HepG2 (cell line): Measurements from ENCODE around the gene FBLN5. TPM values are rescaled to one million over a fixed set of nuclear protein-coding genes. Genes with fewer than 3 reads are reported as not detected.

Experiments used
- ATAC-seq: fragments of 200-7000 bp; cut with Tn5 transposase; 3 replicates; pipeline ENCODE4 v1.9.1; 2020; ENCODE audit warnings: mild to moderate bottlenecking, moderate library complexity
- BruUV-seq: library from RNA; stranded (reverse); fragments of 400-500 nt; replicated peaks from 2 replicates; lab custom pipeline; 2021; lab: Mats Ljungman, UMichigan
- CTCF ChIA-PET: fragments of 300-600 bp; formaldehyde crosslinking; extraction: SDS; loops from one replicate; lab custom pipeline; 2021; ENCODE audit warnings: low total read pairs, inconsistent platforms, low intra/inter-chr PET ratio; lab: Yijun Ruan, JAX
- POLR2A ChIA-PET: fragments of 350-600 bp; sonication (Branson Sonifier 250); formaldehyde crosslinking; loops from one replicate; lab custom pipeline; 2020; ENCODE audit warnings: antibody characterized with exemption, inconsistent platforms; lab: Yijun Ruan, JAX
- DNase-seq: peaks from one replicate; pipeline ENCODE4 v3.0.0-alpha.2; 2015; ENCODE audit warnings: low spot score
- FAIRE-seq: peaks from 3 replicates; lab custom pipeline; 2011; peaks lifted over from hg19 to GRCh38; lab: Jason Lieb, UNC
- H2AFZ ChIP-seq: one replicate; pipeline ENCODE4 v1.6.1; 2011; ENCODE audit warnings: low read length, inconsistent platforms
- H3K27ac ChIP-seq: fragments of 300-600 bp; 3 replicates; pipeline ENCODE4 v1.8.0; 2011; ENCODE audit warnings: mixed run types, mild to moderate bottlenecking, mixed read lengths, low read length, inconsistent platforms; ENCODE audit not compliant: insufficient read depth; ENCODE audit errors: extremely low read length
- H3K27me3 ChIP-seq, 2 experiments: fragments of 200-600 bp in 1 of 2; 2 replicates in 1 of 2; 3 replicates in 1 of 2; pipeline versions ENCODE4 v1.6.0 to v1.8.0; 2011; ENCODE audit warnings: low read length in 2 of 2, mild to moderate bottlenecking in 2 of 2, moderate library complexity in 2 of 2, inconsistent platforms in 1 of 2; ENCODE audit not compliant: insufficient read depth in 2 of 2, control insufficient read depth in 1 of 2
- H3K36me3 ChIP-seq, 2 experiments: fragments of 200-600 bp in 1 of 2; replicated peaks in 1 of 2; 2 replicates in 1 of 2; 3 replicates in 1 of 2; pipeline versions ENCODE4 v1.5.1 to v1.8.0; 2011; ENCODE audit warnings: low read length in 2 of 2, inconsistent platforms in 1 of 2; ENCODE audit not compliant: insufficient read depth in 2 of 2, control insufficient read depth in 1 of 2
- H3K4me1 ChIP-seq: 2 replicates; pipeline ENCODE4 v1.5.1; 2012; ENCODE audit warnings: low read length, inconsistent platforms; ENCODE audit not compliant: insufficient read depth
- H3K4me2 ChIP-seq: 2 replicates; pipeline ENCODE4 v1.6.0; 2011; ENCODE audit warnings: low read depth, low read length, inconsistent platforms
- H3K4me3 ChIP-seq, 3 experiments: fragments of 200-600 bp in 1 of 3; sonication (generic), shearing (Covaris generic) in 1 of 3; replicated peaks in 1 of 3; 2 replicates each; pipeline ENCODE4 v1.5.1; 2011 to 2016; ENCODE audit warnings: low read length in 3 of 3, inconsistent platforms in 2 of 3, low read depth in 2 of 3, mild to moderate bottlenecking in 2 of 3, control low read depth in 1 of 3, mixed read lengths in 1 of 3; ENCODE audit not compliant: insufficient read depth in 1 of 3
- H3K79me2 ChIP-seq: one replicate; pipeline ENCODE4 v1.6.1; 2011; ENCODE audit warnings: low read length, inconsistent platforms; ENCODE audit not compliant: insufficient read depth
- H3K9ac ChIP-seq: 2 replicates; pipeline ENCODE4 v1.6.0; 2011; ENCODE audit warnings: mild to moderate bottlenecking, low read depth, low read length, inconsistent platforms; ENCODE audit not compliant: insufficient read depth
- H3K9me3 ChIP-seq: 2 replicates; pipeline ENCODE4 v1.5.1; 2012; ENCODE audit warnings: mild to moderate bottlenecking, low read length
- H4K20me1 ChIP-seq: 2 replicates; pipeline ENCODE4 v1.6.0; 2011; ENCODE audit warnings: inconsistent platforms, mild to moderate bottlenecking, low read length, moderate library complexity; ENCODE audit not compliant: insufficient read depth
- HIVEP1 ChIP-seq: sonication (generic); formaldehyde crosslinking; IDR thresholded peaks from 2 replicates; pipeline ENCODE4 v1.4.0; 2020; ENCODE audit warnings: mild to moderate bottlenecking, missing genetic modification reagents
- MED1 ChIP-seq: sonication (generic); formaldehyde crosslinking; IDR thresholded peaks from 2 replicates; pipeline ENCODE4 v1.4.0; 2020; ENCODE audit warnings: missing genetic modification reagents
- TARDBP ChIP-seq: sonication (generic); formaldehyde crosslinking; IDR thresholded peaks from 2 replicates; pipeline ENCODE4 v1.8.0; 2022; ENCODE audit warnings: mild to moderate bottlenecking, missing genetic modification reagents
- TP53 ChIP-seq: sonication (generic); formaldehyde crosslinking; conservative IDR thresholded peaks from 2 replicates; pipeline ENCODE4 v1.4.0; 2020; ENCODE audit warnings: missing genetic modification reagents
- WGBS: methylation state at CpG from one replicate; pipeline ENCODE4 v1.1.6; 2017; ENCODE audit warnings: low lambda C conversion rate; 5-methylcytosine and 5-hydroxymethylcytosine counted together
- in situ Hi-C: cut with HindIII; loops from 2 replicates; pipeline ENCODE4 v1.10.0; 2017; ENCODE audit warnings: low pct_unique_long_range_greater_than_20kb; ENCODE audit not compliant: extremely low pct_ligation_motif_present
- intact Hi-C: fragments of 100-400 bp; cut with micrococcal nuclease; formaldehyde crosslinking; loops from one replicate; pipeline ENCODE4 v1.10.0; 2022; ENCODE audit not compliant: unreplicated experiment
- polyA plus RNA-seq, 8 experiments: library from polyadenylated mRNA; depleted of rRNA in 3 of 8; stranded (reverse) in 7 of 8; unstranded in 1 of 8; fragments of >200 nt; fragmentation: Illumina TruSeq in 4 of 8; extraction: Trizol in 4 of 8; gene quantifications; 2 replicates each; pipeline versions ENCODE4 v1.2.1 to v1.2.3, GENCODE V29; 2011 to 2016; ENCODE audit warnings: low read depth in 4 of 8, missing spikeins in 1 of 8, mixed read lengths in 1 of 8; ENCODE audit not compliant: insufficient read depth in 1 of 8
- total RNA-seq, 5 experiments: library from RNA; depleted of rRNA; stranded (reverse); fragments of >200 nt; fragmentation: Illumina TruSeq; extraction: Trizol; gene quantifications; 2 replicates each; pipeline ENCODE4 v1.2.3, GENCODE V29; 2016; ENCODE audit warnings: low read depth in 1 of 5
- TF ChIP-seq, protein P1 (sequence below): sonication (generic); formaldehyde crosslinking; IDR thresholded peaks from 2 replicates; pipeline ENCODE4 v1.5.0; 2020; ENCODE audit warnings: mild to moderate bottlenecking, missing genetic modification reagents, borderline replicate concordance
- TF ChIP-seq, protein P2 (sequence below), 2 experiments: sonication (generic) in 1 of 2; formaldehyde crosslinking in 1 of 2; IDR thresholded peaks; 2 replicates each; pipeline versions ENCODE4 v1.4.0 to v1.6.1; 2018 to 2020; ENCODE audit warnings: missing genetic modification reagents in 2 of 2, borderline replicate concordance in 1 of 2, low read depth in 1 of 2, mild to moderate bottlenecking in 1 of 2, missing biosample characterization in 1 of 2

FBLN5 gene
- total and polyA plus RNA-seq, 2 of the 13 experiments (the other 11 are each of a cell fraction or from before 2014, with no cell fraction given), result 0.38 to 0.77 TPM

DNA sequence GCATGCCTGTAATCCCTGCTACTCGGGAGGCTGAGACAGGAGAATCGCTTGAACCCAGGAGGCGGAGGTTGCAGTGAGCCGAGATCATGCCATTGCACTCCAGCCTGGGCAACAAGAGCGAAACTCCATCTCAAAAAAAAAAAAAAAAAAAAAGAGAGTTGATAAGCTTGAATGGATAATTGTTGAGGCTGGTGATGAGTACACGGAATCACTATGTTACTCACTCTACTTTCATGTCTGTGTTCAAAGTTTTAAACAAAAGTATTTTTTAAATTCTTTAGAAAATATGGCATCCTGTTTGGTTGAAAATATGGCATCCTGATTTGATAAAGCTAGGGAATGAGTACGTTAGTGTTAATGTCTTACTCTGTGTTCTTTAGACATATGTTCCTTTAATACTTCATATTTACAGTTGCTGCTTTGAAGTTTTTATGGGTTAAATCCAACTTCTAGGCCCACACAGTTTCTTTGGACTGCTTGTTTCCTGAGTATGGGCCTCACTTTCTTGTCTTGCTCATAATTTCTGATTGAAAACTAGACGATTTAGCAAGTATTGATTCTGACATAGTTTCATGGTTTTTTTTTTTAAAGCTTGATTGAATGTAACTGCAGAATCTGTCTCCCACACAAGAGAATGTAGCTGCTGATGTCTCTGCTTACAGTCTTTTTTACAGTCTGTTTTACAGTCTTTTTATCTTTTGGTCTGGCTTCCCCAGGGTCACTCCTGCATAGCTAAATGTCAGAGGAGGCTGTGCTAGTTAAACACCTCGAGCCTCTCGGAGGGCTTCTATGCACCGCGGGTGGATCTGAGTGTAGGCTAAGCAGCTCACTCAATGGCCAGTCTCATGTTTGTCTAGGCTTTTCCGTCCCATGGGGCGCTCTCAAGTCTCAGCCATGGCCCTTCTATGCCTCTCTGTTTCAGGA, 14.1 kb upstream of the FBLN5 start:
- ChIA-PET POLR2A (no interaction called here), CTCF (no interaction called here)
- Histone ChIP-seq H4K20me1 (no peaks in the 10 kb centered on the region), H3K4me1 (peaks cover 44% of the 10 kb centered on the region), H2AFZ (no peak overlapping the region), H3K27ac (no peak overlapping the region), H3K9ac (0 out of 2 replicates have a peak overlapping the region, but pooled peaks have one; percentile 4), H3K4me3 (no peak overlapping the region), H3K27me3 (no peaks in the 10 kb centered on the region), H3K4me2 (peak overlapping the region; percentile 45), H3K79me2 (no peaks in the 10 kb centered on the region), H3K36me3 (no peaks in the 10 kb centered on the region), H3K9me3 (no peaks in the 10 kb centered on the region)
- intact Hi-C loops, result no loop called here
- BruUV-seq, result no TSS peak
- 53% methylated on average over 14 of the region's 14 CpGs for WGBS
- in situ Hi-C loops, result no loop called here
- ATAC-seq (peak; percentile 43), DNase-seq (no peak), FAIRE-seq (no peak)
- TF ChIP-seq MED1 (CRISPR knock-in tag) (no peak), HIVEP1 (CRISPR knock-in tag) (no peak), TARDBP (no peak), TP53 (CRISPR knock-in tag) (no peak)
- TF ChIP-seq, protein P1, sequence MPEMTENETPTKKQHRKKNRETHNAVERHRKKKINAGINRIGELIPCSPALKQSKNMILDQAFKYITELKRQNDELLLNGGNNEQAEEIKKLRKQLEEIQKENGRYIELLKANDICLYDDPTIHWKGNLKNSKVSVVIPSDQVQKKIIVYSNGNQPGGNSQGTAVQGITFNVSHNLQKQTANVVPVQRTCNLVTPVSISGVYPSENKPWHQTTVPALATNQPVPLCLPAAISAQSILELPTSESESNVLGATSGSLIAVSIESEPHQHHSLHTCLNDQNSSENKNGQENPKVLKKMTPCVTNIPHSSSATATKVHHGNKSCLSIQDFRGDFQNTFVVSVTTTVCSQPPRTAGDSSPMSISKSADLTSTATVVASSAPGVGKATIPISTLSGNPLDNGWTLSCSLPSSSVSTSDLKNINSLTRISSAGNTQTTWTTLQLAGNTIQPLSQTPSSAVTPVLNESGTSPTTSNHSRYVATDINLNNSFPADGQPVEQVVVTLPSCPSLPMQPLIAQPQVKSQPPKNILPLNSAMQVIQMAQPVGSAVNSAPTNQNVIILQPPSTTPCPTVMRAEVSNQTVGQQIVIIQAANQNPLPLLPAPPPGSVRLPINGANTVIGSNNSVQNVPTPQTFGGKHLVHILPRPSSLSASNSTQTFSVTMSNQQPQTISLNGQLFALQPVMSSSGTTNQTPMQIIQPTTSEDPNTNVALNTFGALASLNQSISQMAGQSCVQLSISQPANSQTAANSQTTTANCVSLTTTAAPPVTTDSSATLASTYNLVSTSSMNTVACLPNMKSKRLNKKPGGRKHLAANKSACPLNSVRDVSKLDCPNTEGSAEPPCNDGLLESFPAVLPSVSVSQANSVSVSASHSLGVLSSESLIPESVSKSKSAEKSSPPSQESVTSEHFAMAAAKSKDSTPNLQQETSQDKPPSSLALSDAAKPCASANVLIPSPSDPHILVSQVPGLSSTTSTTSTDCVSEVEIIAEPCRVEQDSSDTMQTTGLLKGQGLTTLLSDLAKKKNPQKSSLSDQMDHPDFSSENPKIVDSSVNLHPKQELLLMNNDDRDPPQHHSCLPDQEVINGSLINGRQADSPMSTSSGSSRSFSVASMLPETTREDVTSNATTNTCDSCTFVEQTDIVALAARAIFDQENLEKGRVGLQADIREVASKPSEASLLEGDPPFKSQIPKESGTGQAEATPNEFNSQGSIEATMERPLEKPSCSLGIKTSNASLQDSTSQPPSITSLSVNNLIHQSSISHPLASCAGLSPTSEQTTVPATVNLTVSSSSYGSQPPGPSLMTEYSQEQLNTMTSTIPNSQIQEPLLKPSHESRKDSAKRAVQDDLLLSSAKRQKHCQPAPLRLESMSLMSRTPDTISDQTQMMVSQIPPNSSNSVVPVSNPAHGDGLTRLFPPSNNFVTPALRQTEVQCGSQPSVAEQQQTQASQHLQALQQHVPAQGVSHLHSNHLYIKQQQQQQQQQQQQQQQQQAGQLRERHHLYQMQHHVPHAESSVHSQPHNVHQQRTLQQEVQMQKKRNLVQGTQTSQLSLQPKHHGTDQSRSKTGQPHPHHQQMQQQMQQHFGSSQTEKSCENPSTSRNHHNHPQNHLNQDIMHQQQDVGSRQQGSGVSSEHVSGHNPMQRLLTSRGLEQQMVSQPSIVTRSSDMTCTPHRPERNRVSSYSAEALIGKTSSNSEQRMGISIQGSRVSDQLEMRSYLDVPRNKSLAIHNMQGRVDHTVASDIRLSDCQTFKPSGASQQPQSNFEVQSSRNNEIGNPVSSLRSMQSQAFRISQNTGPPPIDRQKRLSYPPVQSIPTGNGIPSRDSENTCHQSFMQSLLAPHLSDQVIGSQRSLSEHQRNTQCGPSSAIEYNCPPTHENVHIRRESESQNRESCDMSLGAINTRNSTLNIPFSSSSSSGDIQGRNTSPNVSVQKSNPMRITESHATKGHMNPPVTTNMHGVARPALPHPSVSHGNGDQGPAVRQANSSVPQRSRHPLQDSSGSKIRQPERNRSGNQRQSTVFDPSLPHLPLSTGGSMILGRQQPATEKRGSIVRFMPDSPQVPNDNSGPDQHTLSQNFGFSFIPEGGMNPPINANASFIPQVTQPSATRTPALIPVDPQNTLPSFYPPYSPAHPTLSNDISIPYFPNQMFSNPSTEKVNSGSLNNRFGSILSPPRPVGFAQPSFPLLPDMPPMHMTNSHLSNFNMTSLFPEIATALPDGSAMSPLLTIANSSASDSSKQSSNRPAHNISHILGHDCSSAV (CRISPR knock-in tag), result no peak
- TF ChIP-seq, protein P2, sequence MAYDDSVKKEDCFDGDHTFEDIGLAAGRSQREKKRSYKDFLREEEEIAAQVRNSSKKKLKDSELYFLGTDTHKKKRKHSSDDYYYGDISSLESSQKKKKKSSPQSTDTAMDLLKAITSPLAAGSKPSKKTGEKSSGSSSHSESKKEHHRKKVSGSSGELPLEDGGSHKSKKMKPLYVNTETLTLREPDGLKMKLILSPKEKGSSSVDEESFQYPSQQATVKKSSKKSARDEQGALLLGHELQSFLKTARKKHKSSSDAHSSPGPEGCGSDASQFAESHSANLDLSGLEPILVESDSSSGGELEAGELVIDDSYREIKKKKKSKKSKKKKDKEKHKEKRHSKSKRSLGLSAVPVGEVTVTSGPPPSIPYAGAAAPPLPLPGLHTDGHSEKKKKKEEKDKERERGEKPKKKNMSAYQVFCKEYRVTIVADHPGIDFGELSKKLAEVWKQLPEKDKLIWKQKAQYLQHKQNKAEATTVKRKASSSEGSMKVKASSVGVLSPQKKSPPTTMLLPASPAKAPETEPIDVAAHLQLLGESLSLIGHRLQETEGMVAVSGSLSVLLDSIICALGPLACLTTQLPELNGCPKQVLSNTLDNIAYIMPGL (CRISPR knock-in tag; IDR thresholded peaks at IDR 0.05; ENCODE audit: borderline replicate concordance in 1 of 2, low read depth in 1 of 2), result no peak
